A673 (cell line): Measurements from ENCODE around the gene MAP3K5.
"Not testable (repeated sequence)": the region's sequence is repeated elsewhere in the genome, so short reads cannot be mapped to it uniquely, and the experiment has no call there.

ENCODE experiments used
- CTCF ChIP-seq: fragments of 300-800, 200-600 bp; sonication (generic); conservative IDR thresholded peaks from 2 replicates; pipeline ENCODE4 v1.5.1; 2017; ENCODE audit warnings: low read depth, mild to moderate bottlenecking, antibody characterized with exemption, low read length, moderate library complexity, mixed read lengths
- EZH2 ChIP-seq: fragments of 200-600 bp; sonication (generic); IDR thresholded peaks from 2 replicates; pipeline ENCODE4 v1.6.1; 2017; ENCODE audit warnings: borderline replicate concordance, low read depth, mild to moderate bottlenecking, mixed read lengths, antibody characterized with exemption, low read length; ENCODE audit not compliant: poor library complexity, severe bottlenecking

- not testable (repeated sequence) for TF ChIP-seq CTCF, EZH2
These were observed 31.5 kb downstream of the MAP3K5 start for GRCh38 chr6:136760781-136761180.
